Measurements from ENCODE around the gene CSF2RB. TPM values are rescaled to one million over a fixed set of nuclear protein-coding genes. Genes with fewer than 3 reads are reported as not detected.

CSF2RB gene
- total and polyA plus RNA-seq, 3 experiments from 2014 or later = 0.09 to 0.20 (median 0.13) TPM

GRCh38 chr22:36930041-36930935 is 16.9 kb downstream of the CSF2RB start:
- H3K27me3 ChIP-seq (ENCODE audit: insufficient read depth, low read length, poor library complexity, severe bottlenecking) = no peaks in the 10 kb centered on the region
- H3K36me3 Mint-ChIP-seq = peaks cover 0 to 2% (median 0%) of the 10 kb centered on the region in 3 donors
- DNase-seq = no peak
- no peaks in the 10 kb centered on the region for H3K36me3 ChIP-seq (ENCODE audit: insufficient read depth, low read length)
- no peak overlapping the region for H3K27ac ChIP-seq (ENCODE audit: low read depth, low read length)
- H3K9me3 Mint-ChIP-seq = peaks cover 0 to 2% (median 0%) of the 10 kb centered on the region in 5 donors
- POLR2A ChIA-PET = no interaction called here
- no peak overlapping the region for H3K4me3 Mint-ChIP-seq
- H3K4me1 Mint-ChIP-seq = no peaks in the 10 kb centered on the region
- no peak overlapping the region for H3K27ac Mint-ChIP-seq
- H3K4me1 ChIP-seq (ENCODE audit: insufficient read depth, low read length) = no peaks in the 10 kb centered on the region
- CTCF ChIA-PET = interaction anchor here (1.2 kb wide), 1 partner anchor 16 kb away, joined by 3 read pairs; the partner anchor contains the start of gene CSF2RB
- H3K9me3 ChIP-seq (ENCODE audit: low read length) = no peaks in the 10 kb centered on the region
- H3K4me3 ChIP-seq (ENCODE audit: low read length) = no peak overlapping the region
- peaks cover 7 to 35% of the 10 kb centered on the region in 2 donors for H3K27me3 Mint-ChIP-seq

- CTCF ChIA-PET = no interaction called here
- Mint-ChIP-seq H3K4me1 (no peaks in the 10 kb centered on the region), H3K4me3 (no peak overlapping the region)
Observed at GRCh38 chr22:36931446-36931845, 18.0 kb downstream of the CSF2RB start.

GRCh38 chr22:36933629-36934417 is 20.4 kb downstream of the CSF2RB start:
- Histone ChIP-seq H3K27me3 (ENCODE audit: insufficient read depth, low read length, poor library complexity, severe bottlenecking) (no peaks in the 10 kb centered on the region), H3K9me3 (ENCODE audit: low read length) (no peaks in the 10 kb centered on the region), H3K27ac (ENCODE audit: low read depth, low read length) (no peak overlapping the region), H3K36me3 (ENCODE audit: insufficient read depth, low read length) (no peaks in the 10 kb centered on the region), H3K4me1 (ENCODE audit: insufficient read depth, low read length) (no peaks in the 10 kb centered on the region), H3K4me3 (ENCODE audit: low read length) (no peak overlapping the region)
- H3K36me3 Mint-ChIP-seq = no peaks in the 10 kb centered on the region
- no peak for DNase-seq
- peaks cover 8% of the 10 kb centered on the region in 2 donors for H3K27me3 Mint-ChIP-seq
- peak overlapping the region in 1 of 8 donors; percentile 47 for H3K27ac Mint-ChIP-seq
- ChIA-PET CTCF (no interaction called here), POLR2A (no interaction called here)
- H3K4me1 Mint-ChIP-seq = no peaks in the 10 kb centered on the region
- H3K9me3 Mint-ChIP-seq = peaks cover 0 to 2% (median 0%) of the 10 kb centered on the region in 5 donors
- H3K4me3 Mint-ChIP-seq = no peak overlapping the region

More at GRCh38 chr22:36931446-36931845, 18.0 kb downstream of the CSF2RB start:
- POLR2A ChIA-PET = no interaction called here
- Histone ChIP-seq H3K27ac (ENCODE audit: low read depth, low read length) (no peak overlapping the region), H3K4me3 (ENCODE audit: low read length) (no peak overlapping the region), H3K9me3 (ENCODE audit: low read length) (no peaks in the 10 kb centered on the region), H3K36me3 (ENCODE audit: insufficient read depth, low read length) (no peaks in the 10 kb centered on the region), H3K4me1 (ENCODE audit: insufficient read depth, low read length) (no peaks in the 10 kb centered on the region), H3K27me3 (ENCODE audit: insufficient read depth, low read length, poor library complexity, severe bottlenecking) (no peaks in the 10 kb centered on the region)
- Mint-ChIP-seq H3K27ac (no peak overlapping the region), H3K27me3 (peaks cover 8 to 25% of the 10 kb centered on the region in 2 donors), H3K36me3 (no peaks in the 10 kb centered on the region), H3K9me3 (peaks cover 0 to 2% (median 0%) of the 10 kb centered on the region in 5 donors)
- no peak for DNase-seq

GRCh38 chr22:36934418-36935312 is 21.2 kb downstream of the CSF2RB start:
- CTCF ChIA-PET = no interaction called here
- Mint-ChIP-seq H3K9me3 (peaks cover 0 to 2% (median 0%) of the 10 kb centered on the region in 5 donors), H3K4me3 (no peak overlapping the region), H3K27ac (no peak overlapping the region), H3K27me3 (peaks cover 8 to 10% of the 10 kb centered on the region in 2 donors), H3K4me1 (no peaks in the 10 kb centered on the region), H3K36me3 (no peaks in the 10 kb centered on the region)
- Histone ChIP-seq H3K27me3 (ENCODE audit: insufficient read depth, low read length, poor library complexity, severe bottlenecking) (no peaks in the 10 kb centered on the region), H3K4me3 (ENCODE audit: low read length) (no peak overlapping the region), H3K36me3 (ENCODE audit: insufficient read depth, low read length) (no peaks in the 10 kb centered on the region), H3K27ac (ENCODE audit: low read depth, low read length) (no peak overlapping the region), H3K4me1 (ENCODE audit: insufficient read depth, low read length) (no peaks in the 10 kb centered on the region), H3K9me3 (ENCODE audit: low read length) (no peaks in the 10 kb centered on the region)
- POLR2A ChIA-PET = no interaction called here
- no peak for DNase-seq

DNA sequence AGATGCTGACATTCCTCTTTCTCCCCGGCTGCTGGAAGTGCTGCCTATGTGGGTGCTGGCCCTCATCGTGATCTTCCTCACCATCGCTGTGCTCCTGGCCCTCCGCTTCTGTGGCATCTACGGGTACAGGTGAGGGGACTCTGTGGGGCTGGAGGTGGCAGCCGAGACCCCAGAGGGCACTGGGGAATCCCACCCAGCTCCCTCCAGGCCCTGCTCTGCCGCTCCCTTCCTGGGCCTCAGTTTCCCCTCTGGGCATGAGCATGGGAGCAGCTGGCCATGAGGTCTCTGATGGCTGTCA is 21.8 kb downstream of the CSF2RB start:
- no peaks in the 10 kb centered on the region for H3K36me3 Mint-ChIP-seq
- H3K27ac ChIP-seq (ENCODE audit: low read depth, low read length) = no peak overlapping the region
- H3K27me3 Mint-ChIP-seq = peaks cover 8 to 12% of the 10 kb centered on the region in 2 donors
- no peak overlapping the region for H3K4me3 Mint-ChIP-seq
- peaks cover 0 to 2% (median 0%) of the 10 kb centered on the region in 5 donors for H3K9me3 Mint-ChIP-seq
- H3K4me1 Mint-ChIP-seq = no peaks in the 10 kb centered on the region
- POLR2A ChIA-PET = no interaction called here
- CTCF ChIA-PET = no interaction called here
- no peak overlapping the region for H3K27ac Mint-ChIP-seq
- H3K36me3 ChIP-seq (ENCODE audit: insufficient read depth, low read length) = no peaks in the 10 kb centered on the region
- H3K4me3 ChIP-seq (ENCODE audit: low read length) = no peak overlapping the region
- H3K4me1 ChIP-seq (ENCODE audit: insufficient read depth, low read length) = no peaks in the 10 kb centered on the region
- H3K27me3 ChIP-seq (ENCODE audit: insufficient read depth, low read length, poor library complexity, severe bottlenecking) = no peaks in the 10 kb centered on the region
- DNase-seq = no peak
- no peaks in the 10 kb centered on the region for H3K9me3 ChIP-seq (ENCODE audit: low read length)

- Histone ChIP-seq H3K4me1 (ENCODE audit: insufficient read depth, low read length) (no peaks in the 10 kb centered on the region), H3K27ac (ENCODE audit: low read depth, low read length) (no peak overlapping the region), H3K27me3 (ENCODE audit: insufficient read depth, low read length, poor library complexity, severe bottlenecking) (no peaks in the 10 kb centered on the region), H3K9me3 (ENCODE audit: low read length) (no peaks in the 10 kb centered on the region), H3K4me3 (ENCODE audit: low read length) (no peak overlapping the region), H3K36me3 (ENCODE audit: insufficient read depth, low read length) (no peaks in the 10 kb centered on the region)
- CTCF ChIA-PET = no interaction called here
- DNase-seq = no peak
- Mint-ChIP-seq H3K4me3 (no peak overlapping the region), H3K27ac (no peak overlapping the region), H3K36me3 (no peaks in the 10 kb centered on the region), H3K4me1 (no peaks in the 10 kb centered on the region), H3K9me3 (peaks cover 0 to 2% (median 0%) of the 10 kb centered on the region in 5 donors), H3K27me3 (peaks cover 12% of the 10 kb centered on the region in 2 donors)
- POLR2A ChIA-PET = no interaction called here
Observed at GRCh38 chr22:36935694-36936093, 22.3 kb downstream of the CSF2RB start.

GRCh38 chr22:36936362-36937116 is 23.1 kb downstream of the CSF2RB start:
- Mint-ChIP-seq H3K9me3 (peaks cover 0 to 2% (median 0%) of the 10 kb centered on the region in 5 donors), H3K27me3 (peaks cover 12 to 20% of the 10 kb centered on the region in 2 donors), H3K36me3 (no peaks in the 10 kb centered on the region), H3K4me1 (no peaks in the 10 kb centered on the region), H3K4me3 (no peak overlapping the region), H3K27ac (no peak overlapping the region)
- Histone ChIP-seq H3K4me1 (ENCODE audit: insufficient read depth, low read length) (peaks cover 4% of the 10 kb centered on the region), H3K4me3 (ENCODE audit: low read length) (no peak overlapping the region), H3K27ac (ENCODE audit: low read depth, low read length) (no peak overlapping the region), H3K9me3 (ENCODE audit: low read length) (no peaks in the 10 kb centered on the region), H3K27me3 (ENCODE audit: insufficient read depth, low read length, poor library complexity, severe bottlenecking) (no peaks in the 10 kb centered on the region), H3K36me3 (ENCODE audit: insufficient read depth, low read length) (no peaks in the 10 kb centered on the region)
- ChIA-PET POLR2A (no interaction called here), CTCF (interaction anchor here (1.6 kb wide), 1 partner anchor 41 kb away, joined by 3 read pairs; no protein-coding TSS in a partner anchor)
- DNase-seq = no peak

Data from CD8-positive, alpha-beta memory T cell (primary cell).